ENCODE measurements around the gene PTPRN.

The PTPRN gene

GRCh38 chr2:219308142-219309101 is 779 bp downstream of the PTPRN start:
- TF ChIP-seq, protein P1, sequence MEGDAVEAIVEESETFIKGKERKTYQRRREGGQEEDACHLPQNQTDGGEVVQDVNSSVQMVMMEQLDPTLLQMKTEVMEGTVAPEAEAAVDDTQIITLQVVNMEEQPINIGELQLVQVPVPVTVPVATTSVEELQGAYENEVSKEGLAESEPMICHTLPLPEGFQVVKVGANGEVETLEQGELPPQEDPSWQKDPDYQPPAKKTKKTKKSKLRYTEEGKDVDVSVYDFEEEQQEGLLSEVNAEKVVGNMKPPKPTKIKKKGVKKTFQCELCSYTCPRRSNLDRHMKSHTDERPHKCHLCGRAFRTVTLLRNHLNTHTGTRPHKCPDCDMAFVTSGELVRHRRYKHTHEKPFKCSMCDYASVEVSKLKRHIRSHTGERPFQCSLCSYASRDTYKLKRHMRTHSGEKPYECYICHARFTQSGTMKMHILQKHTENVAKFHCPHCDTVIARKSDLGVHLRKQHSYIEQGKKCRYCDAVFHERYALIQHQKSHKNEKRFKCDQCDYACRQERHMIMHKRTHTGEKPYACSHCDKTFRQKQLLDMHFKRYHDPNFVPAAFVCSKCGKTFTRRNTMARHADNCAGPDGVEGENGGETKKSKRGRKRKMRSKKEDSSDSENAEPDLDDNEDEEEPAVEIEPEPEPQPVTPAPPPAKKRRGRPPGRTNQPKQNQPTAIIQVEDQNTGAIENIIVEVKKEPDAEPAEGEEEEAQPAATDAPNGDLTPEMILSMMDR (IDR thresholded peaks at IDR 0.05; ENCODE audit: low read length, missing control alignments) = no peak
- peak; percentile 70 for DNase-seq (ENCODE audit: low read depth)
- peak overlapping the region; percentile 29 for H3K4me3 ChIP-seq (replicated peaks; ENCODE audit: low read depth, low read length)

DNA sequence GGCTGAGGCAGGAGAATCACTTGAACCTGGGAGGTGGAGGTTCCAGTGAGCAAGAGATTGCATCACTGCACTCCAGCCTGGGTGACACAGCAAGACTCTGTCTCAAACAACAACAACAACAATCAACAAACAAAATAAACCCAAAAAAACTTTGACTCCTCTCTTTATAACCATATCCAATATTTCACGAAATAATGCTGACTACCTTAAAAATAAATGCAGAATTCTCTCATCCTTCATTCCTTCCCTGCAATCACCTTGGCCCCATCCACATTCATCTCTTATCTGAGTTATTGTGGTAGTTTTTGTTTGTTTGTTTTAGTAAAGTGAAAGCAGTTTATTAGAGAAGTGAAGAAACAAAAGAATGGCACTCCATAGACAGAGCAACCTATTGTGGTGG is 3.2 kb downstream of the PTPRN start:
- TF ChIP-seq, protein P1 (IDR thresholded peaks at IDR 0.05; ENCODE audit: low read length, missing control alignments) = no peak
- no peak overlapping the region for H3K4me3 ChIP-seq (replicated peaks; ENCODE audit: low read depth, low read length)
- no peak for DNase-seq (ENCODE audit: low read depth)

DNA sequence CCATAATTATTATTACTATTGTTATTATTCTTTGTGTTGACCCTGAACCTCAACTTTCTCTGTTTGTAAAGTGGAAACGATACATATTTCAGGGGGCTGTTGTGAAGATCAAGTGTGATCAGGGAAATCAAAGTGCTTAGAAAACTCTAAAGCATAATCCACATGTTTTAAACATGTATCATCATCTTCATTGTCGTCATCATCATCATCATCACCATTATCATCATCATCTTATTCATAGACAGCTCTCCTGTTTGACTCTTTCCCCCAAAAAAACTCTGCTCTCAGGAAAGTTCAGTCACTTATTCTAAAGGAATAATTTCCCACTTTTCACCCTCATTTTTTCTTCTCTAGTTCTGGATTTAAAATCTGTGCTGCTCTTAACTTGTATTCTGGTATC is 5.0 kb downstream of the PTPRN start:
- DNase-seq (ENCODE audit: low read depth) = no peak
- H3K4me3 ChIP-seq (replicated peaks; ENCODE audit: low read depth, low read length) = no peak overlapping the region
- TF ChIP-seq, protein P1 (IDR thresholded peaks at IDR 0.05; ENCODE audit: low read length, missing control alignments) = no peak

DNA sequence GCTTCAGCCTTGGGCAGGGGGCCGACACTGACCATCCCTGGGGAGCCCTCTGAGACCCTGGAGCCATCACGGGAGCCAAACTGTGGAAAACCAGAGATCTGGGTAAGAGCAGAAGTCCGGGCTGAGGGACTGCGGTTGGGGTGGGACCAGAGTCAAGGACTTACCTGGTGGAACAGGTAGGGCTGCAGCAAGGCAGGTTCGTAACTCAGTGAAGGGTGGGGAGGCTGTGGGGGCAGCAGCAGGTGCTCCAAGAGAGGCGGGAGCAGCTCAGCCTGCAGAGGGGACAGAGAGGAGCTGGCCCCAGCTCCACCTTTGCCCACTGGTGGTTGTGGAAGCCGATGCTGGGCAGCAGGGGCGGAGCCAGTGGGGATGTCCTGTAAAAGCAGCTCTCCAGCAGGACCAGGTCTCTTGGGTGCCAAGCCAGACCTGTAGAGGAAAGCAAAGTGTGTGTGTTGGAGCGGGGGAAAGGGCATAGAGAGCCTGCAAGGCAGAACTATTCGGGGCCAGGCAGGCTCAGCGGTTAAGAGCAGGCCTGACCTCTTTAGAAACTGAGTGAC is 6.7 kb downstream of the PTPRN start:
- no peak overlapping the region for H3K4me3 ChIP-seq (replicated peaks; ENCODE audit: low read depth, low read length)
- DNase-seq (ENCODE audit: low read depth) = no peak
- TF ChIP-seq, protein P1 (IDR thresholded peaks at IDR 0.05; ENCODE audit: low read length, missing control alignments) = no peak

DNA sequence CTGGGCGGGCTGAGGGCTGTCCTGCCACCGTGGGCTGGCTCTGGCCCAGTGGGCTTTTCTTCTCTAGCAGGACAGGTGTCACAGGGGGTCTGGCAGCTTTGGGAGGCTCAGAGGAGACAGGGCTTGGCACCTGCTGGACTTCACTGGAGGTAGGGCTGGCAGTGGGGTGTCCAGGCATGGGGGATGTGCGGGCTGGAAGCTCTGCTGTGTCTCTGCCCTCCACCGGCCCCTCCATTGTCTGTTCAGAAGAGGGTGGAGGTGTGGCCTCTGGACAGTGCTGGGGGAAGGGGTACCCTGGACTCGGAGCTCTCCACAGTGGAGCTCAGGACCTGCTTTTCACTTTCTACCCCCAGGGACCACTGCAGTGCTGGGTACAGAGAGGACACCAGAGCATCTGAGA is 9.2 kb downstream of the PTPRN start:
- TF ChIP-seq, protein P1 (IDR thresholded peaks at IDR 0.05; ENCODE audit: low read length, missing control alignments) = no peak
- no peak for DNase-seq (ENCODE audit: low read depth)
- H3K4me3 ChIP-seq (replicated peaks; ENCODE audit: low read depth, low read length) = no peak overlapping the region

DNA sequence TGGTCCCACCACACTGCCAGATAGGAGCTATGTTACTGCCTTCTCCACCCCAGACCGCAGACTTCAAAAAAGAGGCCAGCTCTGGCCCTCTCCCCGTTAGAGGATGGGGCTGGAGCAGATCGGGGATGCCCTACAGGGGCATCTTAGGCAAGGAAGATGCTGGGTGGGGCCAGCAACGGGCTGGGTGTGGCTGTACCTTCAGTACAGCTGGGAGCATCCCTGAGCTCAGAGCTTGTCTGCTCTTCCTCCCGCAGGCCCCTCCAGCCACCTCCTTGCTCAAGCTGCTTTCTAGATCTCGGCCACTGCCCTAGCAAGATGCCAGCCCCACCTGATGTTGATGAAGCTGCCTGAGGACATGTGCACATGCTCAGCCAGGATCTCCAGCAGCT is 9.8 kb downstream of the PTPRN start:
- TF ChIP-seq, protein P1 (IDR thresholded peaks at IDR 0.05; ENCODE audit: low read length, missing control alignments) = no peak
- DNase-seq (ENCODE audit: low read depth) = no peak
- no peak overlapping the region for H3K4me3 ChIP-seq (replicated peaks; ENCODE audit: low read depth, low read length)
